A673 (cell line): ENCODE data around the gene PARD3. TPM values are rescaled to one million over a fixed set of nuclear protein-coding genes. Genes with fewer than 3 reads are reported as not detected.

Source experiments
- BruUV-seq: library from RNA; stranded (reverse); fragments of 400-500 nt; replicated peaks from 2 replicates; lab custom pipeline; 2021; lab: Mats Ljungman, UMichigan
- CTCF ChIA-PET: fragments of 300-600 bp; sonication (Branson Sonifier 250); formaldehyde crosslinking; loops from one replicate; lab custom pipeline; 2022; ENCODE audit warnings: antibody characterized with exemption; lab: Charles Lee
- POLR2A ChIA-PET: fragments of 300-600 bp; sonication (Branson Sonifier 250); formaldehyde crosslinking; loops from one replicate; lab custom pipeline; 2022; ENCODE audit warnings: antibody characterized with exemption; ENCODE audit not compliant: low non-redundant PET; lab: Charles Lee
- DNase-seq: peaks from one replicate; pipeline ENCODE4 v3.0.0-alpha.2; 2015; ENCODE audit warnings: low spot score
- H3K27ac ChIP-seq: fragments of 200-600 bp; sonication (generic); 2 replicates; pipeline ENCODE4 v1.5.1; 2016; ENCODE audit warnings: mixed run types, low read depth, mild to moderate bottlenecking, mixed read lengths, antibody characterized with exemption, low read length; ENCODE audit not compliant: poor library complexity, severe bottlenecking
- H3K27me3 ChIP-seq: fragments of 200-600 bp; sonication (generic); replicated peaks from 2 replicates; pipeline ENCODE4 v1.6.1; 2017; ENCODE audit warnings: mixed run types, low read depth, mild to moderate bottlenecking, mixed read lengths, antibody characterized with exemption, low read length; ENCODE audit not compliant: insufficient read depth, poor library complexity
- H3K36me3 ChIP-seq: fragments of 200-600 bp; sonication (generic); 2 replicates; pipeline ENCODE4 v1.6.1; 2016; ENCODE audit warnings: mixed run types, mild to moderate bottlenecking, mixed read lengths, antibody characterized with exemption, low read length; ENCODE audit not compliant: insufficient read depth, poor library complexity, severe bottlenecking
- H3K4me1 ChIP-seq: fragments of 200-600 bp; sonication (generic); 2 replicates; pipeline ENCODE4 v1.6.1; 2017; ENCODE audit warnings: mixed run types, mild to moderate bottlenecking, mixed read lengths, antibody characterized with exemption, low read length; ENCODE audit not compliant: insufficient read depth, poor library complexity, severe bottlenecking
- H3K4me3 ChIP-seq: fragments of 200-600 bp; sonication (generic); 2 replicates; pipeline ENCODE4 v1.5.1; 2016; ENCODE audit warnings: low read depth, mixed run types, mild to moderate bottlenecking, mixed read lengths, low read length; ENCODE audit not compliant: poor library complexity, severe bottlenecking
- H3K9me3 ChIP-seq: fragments of 200-600 bp; sonication (generic); 2 replicates; pipeline ENCODE4 v1.6.1; 2016; ENCODE audit warnings: mixed run types, low read depth, mild to moderate bottlenecking, mixed read lengths, antibody characterized with exemption, low read length; ENCODE audit not compliant: poor library complexity, severe bottlenecking
- EZH2 ChIP-seq: fragments of 200-600 bp; sonication (generic); IDR thresholded peaks from 2 replicates; pipeline ENCODE4 v1.6.1; 2017; ENCODE audit warnings: borderline replicate concordance, low read depth, mild to moderate bottlenecking, mixed read lengths, antibody characterized with exemption, low read length; ENCODE audit not compliant: poor library complexity, severe bottlenecking
- intact Hi-C: fragments of 100-400 bp; cut with micrococcal nuclease; formaldehyde crosslinking; loops from one replicate; pipeline ENCODE4 v1.10.0; 2022; ENCODE audit not compliant: unreplicated experiment
- total RNA-seq: library from RNA; stranded (reverse); gene quantifications from 2 replicates; pipeline ENCODE4 v1.2.3, GENCODE V29; 2021
- TF ChIP-seq, protein P1 (sequence below): fragments of 300-800, 200-600 bp; sonication (generic); conservative IDR thresholded peaks from 2 replicates; pipeline ENCODE4 v1.5.1; 2017; ENCODE audit warnings: low read depth, mild to moderate bottlenecking, antibody characterized with exemption, low read length, moderate library complexity, mixed read lengths

The PARD3 gene
- total RNA-seq, 1 experiment from 2014 or later, result 28.0 TPM

DNA sequence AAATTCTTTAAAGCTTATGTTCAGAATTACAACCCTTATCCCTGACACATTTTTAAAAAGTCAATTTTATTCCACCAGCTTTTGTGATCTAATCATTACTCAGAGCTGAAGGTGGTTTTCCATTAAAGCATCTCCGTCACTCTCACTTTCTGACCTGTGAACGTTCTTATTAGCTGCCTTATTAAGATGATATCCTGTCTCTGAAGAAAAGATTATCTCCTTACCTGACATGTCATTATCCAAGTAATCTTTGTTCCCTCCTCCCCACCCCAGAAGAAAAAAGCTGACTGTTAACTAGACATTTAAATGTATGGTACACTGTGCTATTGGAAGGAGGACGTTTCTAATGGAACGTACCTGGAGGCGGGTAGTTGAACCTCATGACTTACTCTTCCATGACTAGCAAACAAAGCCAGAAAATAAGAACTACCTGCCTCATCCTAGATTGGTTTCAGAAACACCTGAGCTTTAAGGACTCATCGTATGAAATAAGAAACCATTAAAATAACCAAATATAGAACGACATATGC is 708.7 kb downstream of the PARD3 start:
- Histone ChIP-seq H3K9me3 (no peaks in the 10 kb centered on the region), H3K36me3 (no peaks in the 10 kb centered on the region), H3K4me3 (no peak overlapping the region), H3K27me3 (no peaks in the 10 kb centered on the region), H3K27ac (no peak overlapping the region), H3K4me1 (peaks cover 7% of the 10 kb centered on the region)
- intact Hi-C loops, result no loop called here
- no TSS peak for BruUV-seq
- ChIA-PET POLR2A (no interaction called here), CTCF (no interaction called here)
- no peak for DNase-seq
- TF ChIP-seq, protein P1, sequence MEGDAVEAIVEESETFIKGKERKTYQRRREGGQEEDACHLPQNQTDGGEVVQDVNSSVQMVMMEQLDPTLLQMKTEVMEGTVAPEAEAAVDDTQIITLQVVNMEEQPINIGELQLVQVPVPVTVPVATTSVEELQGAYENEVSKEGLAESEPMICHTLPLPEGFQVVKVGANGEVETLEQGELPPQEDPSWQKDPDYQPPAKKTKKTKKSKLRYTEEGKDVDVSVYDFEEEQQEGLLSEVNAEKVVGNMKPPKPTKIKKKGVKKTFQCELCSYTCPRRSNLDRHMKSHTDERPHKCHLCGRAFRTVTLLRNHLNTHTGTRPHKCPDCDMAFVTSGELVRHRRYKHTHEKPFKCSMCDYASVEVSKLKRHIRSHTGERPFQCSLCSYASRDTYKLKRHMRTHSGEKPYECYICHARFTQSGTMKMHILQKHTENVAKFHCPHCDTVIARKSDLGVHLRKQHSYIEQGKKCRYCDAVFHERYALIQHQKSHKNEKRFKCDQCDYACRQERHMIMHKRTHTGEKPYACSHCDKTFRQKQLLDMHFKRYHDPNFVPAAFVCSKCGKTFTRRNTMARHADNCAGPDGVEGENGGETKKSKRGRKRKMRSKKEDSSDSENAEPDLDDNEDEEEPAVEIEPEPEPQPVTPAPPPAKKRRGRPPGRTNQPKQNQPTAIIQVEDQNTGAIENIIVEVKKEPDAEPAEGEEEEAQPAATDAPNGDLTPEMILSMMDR, result no peak
- TF ChIP-seq EZH2, result no peak

DNA sequence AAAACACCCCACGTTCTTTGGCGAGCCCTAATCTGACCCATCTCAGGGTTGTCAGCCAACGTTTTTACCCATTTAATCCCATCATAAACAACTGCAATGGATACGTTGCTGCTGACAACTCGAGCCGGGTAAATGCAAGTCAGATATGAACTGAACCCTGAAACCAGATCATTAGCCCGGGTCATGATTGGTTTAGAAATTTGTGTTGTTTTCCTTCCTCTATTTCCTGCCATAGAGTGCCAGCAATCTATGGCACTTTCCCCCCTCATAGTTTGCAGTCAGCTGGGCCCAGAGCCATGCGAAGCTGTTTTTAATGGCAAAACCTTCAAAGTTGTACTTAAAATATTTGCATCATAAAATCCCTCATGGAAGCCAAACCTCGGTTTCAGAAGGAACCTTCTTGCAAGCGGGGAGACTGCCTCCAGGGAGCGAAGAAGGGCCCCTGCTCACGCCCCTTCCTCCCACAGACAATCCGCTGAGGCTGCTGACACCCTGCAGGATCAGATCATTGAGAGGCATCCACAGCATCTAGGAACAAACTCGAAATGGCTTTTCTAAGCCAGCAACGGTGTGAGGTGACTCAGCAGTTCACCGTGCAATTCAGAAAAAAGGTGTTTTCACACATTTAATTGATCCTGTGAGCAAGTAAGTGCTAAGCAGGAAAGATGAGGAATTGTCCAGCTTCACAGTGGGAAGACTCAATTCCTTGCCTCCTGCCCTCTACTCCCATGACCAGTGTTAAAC is 710.1 kb downstream of the PARD3 start:
- DNase-seq, result no peak
- H3K27ac ChIP-seq, result no peak overlapping the region
- CTCF ChIA-PET, result no interaction called here
- intact Hi-C loops, result no loop called here
- H3K27me3 ChIP-seq, result no peaks in the 10 kb centered on the region
- peaks cover 7% of the 10 kb centered on the region for H3K4me1 ChIP-seq
- H3K36me3 ChIP-seq, result no peaks in the 10 kb centered on the region
- POLR2A ChIA-PET, result no interaction called here
- no TSS peak for BruUV-seq
- no peak for TF ChIP-seq EZH2
- TF ChIP-seq, protein P1, result no peak
- H3K4me3 ChIP-seq, result no peak overlapping the region
- no peaks in the 10 kb centered on the region for H3K9me3 ChIP-seq

DNA sequence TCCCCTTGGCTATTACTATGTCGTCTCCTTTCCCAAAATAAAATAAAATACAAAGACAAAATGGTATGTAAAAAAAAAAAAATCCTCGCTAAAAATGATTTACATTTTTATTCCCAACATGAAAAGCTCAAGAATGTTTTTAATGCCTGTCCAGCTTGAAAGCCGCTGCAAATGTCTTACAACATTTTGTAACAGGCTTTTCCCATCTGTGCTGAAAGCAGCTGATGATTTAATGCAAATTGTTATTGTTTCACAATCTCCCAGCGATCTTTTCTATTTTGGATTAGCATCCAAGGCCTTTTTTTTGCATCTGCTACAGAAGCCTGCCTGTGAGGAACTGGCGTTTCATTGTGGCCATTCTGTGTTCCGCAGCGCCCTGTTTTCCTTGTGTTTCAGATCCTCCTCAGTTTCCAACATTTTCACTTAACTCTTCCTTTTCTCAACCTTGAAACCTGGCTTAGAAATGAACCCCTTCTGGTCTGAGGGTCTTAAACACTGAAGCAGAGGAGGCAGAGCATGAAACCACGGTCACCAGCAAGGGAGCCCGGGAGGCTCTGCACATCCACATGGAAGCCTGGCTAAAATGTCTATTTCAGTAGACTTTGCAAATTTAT is 712.1 kb downstream of the PARD3 start:
- intact Hi-C loops, result no loop called here
- ChIA-PET CTCF (interaction anchor here (0.6 kb wide), 1 partner anchor 10 kb away, joined by 4 read pairs; no protein-coding TSS in a partner anchor), POLR2A (no interaction called here)
- no peak overlapping the region for H3K27ac ChIP-seq
- H3K27me3 ChIP-seq, result no peaks in the 10 kb centered on the region
- no TSS peak for BruUV-seq
- H3K4me1 ChIP-seq, result peaks cover 7% of the 10 kb centered on the region
- DNase-seq, result peak; percentile 11
- peaks cover 6% of the 10 kb centered on the region for H3K9me3 ChIP-seq
- TF ChIP-seq, protein P1, result no peak
- no peak for TF ChIP-seq EZH2
- H3K4me3 ChIP-seq, result no peak overlapping the region
- no peaks in the 10 kb centered on the region for H3K36me3 ChIP-seq
